K562 (cell line): ENCODE results near the gene CPA4. TPM values are rescaled to one million over a fixed set of nuclear protein-coding genes. Genes with fewer than 3 reads are reported as not detected.

ENCODE experiments used
- ATAC-seq: fragments of 200-7000 bp; cut with Tn5 transposase; 3 replicates; pipeline ENCODE4 v1.9.1; 2020; ENCODE audit warnings: moderate library complexity
- BruUV-seq: library from RNA; stranded (reverse); fragments of 400-500 nt; replicated peaks from 2 replicates; lab custom pipeline; 2021; lab: Mats Ljungman, UMichigan
- CTCF ChIA-PET: fragments of 300-600 bp; formaldehyde crosslinking; extraction: SDS; loops from one replicate; lab custom pipeline; 2021; ENCODE audit warnings: low intra/inter-chr PET ratio; lab: Yijun Ruan, JAX
- POLR2A ChIA-PET: fragments of 300-600, 350-650 bp; sonication (Branson Sonifier 250); formaldehyde crosslinking; extraction: SDS; loops from one replicate; lab custom pipeline; 2021; ENCODE audit warnings: antibody characterized with exemption, inconsistent platforms; lab: Yijun Ruan, JAX
- DNase-seq, 4 experiments: peaks; one replicate each; pipeline versions ENCODE4 v3.0.0 to v3.0.0-alpha.2; 2011 to 2018; ENCODE audit warnings: low spot score in 3 of 4, mixed read lengths in 3 of 4; ENCODE audit errors: extremely low read depth in 1 of 4
- FAIRE-seq: peaks from 2 replicates; lab custom pipeline; 2011; peaks lifted over from hg19 to GRCh38; lab: Jason Lieb, UNC
- H2AFZ ChIP-seq: 2 replicates; pipeline ENCODE4 v1.6.0; 2011; ENCODE audit warnings: low read depth, low read length, control low read depth, inconsistent platforms
- H3K27ac ChIP-seq: fragments of 200-600 bp; 3 replicates; pipeline ENCODE4 v1.8.0; 2011; ENCODE audit warnings: low read depth, mild to moderate bottlenecking, control low read depth, inconsistent platforms, low read length, moderate library complexity, mixed read lengths; ENCODE audit errors: extremely low read depth
- H3K27me3 ChIP-seq, 2 experiments: fragments of 300-600 bp in 1 of 2; 2 replicates in 1 of 2; 3 replicates in 1 of 2; pipeline versions ENCODE4 v1.6.0 to v1.8.0; 2011; ENCODE audit warnings: inconsistent platforms in 2 of 2, low read length in 2 of 2, mild to moderate bottlenecking in 1 of 2, mixed read lengths in 1 of 2, moderate library complexity in 1 of 2; ENCODE audit not compliant: control insufficient read depth in 2 of 2, insufficient read depth in 2 of 2
- H3K36me3 ChIP-seq: fragments of 300-600 bp; 3 replicates; pipeline ENCODE4 v1.8.0; 2011; ENCODE audit warnings: mild to moderate bottlenecking, low read length, inconsistent platforms; ENCODE audit not compliant: control insufficient read depth, insufficient read depth
- H3K4me1 ChIP-seq, 2 experiments: fragments of 200-600 bp in 1 of 2; replicated peaks in 1 of 2; 2 replicates in 1 of 2; 3 replicates in 1 of 2; pipeline versions ENCODE4 v1.5.1 to v1.8.0; 2011; ENCODE audit warnings: inconsistent platforms in 2 of 2, low read length in 2 of 2, mild to moderate bottlenecking in 1 of 2, mixed read lengths in 1 of 2, moderate library complexity in 1 of 2; ENCODE audit not compliant: control insufficient read depth in 2 of 2, insufficient read depth in 2 of 2
- H3K4me2 ChIP-seq: 2 replicates; pipeline ENCODE4 v1.6.1; 2011; ENCODE audit warnings: low read length, control low read depth, inconsistent platforms, mixed read lengths; ENCODE audit not compliant: insufficient read depth
- H3K4me3 ChIP-seq: fragments of 200-600 bp; sonication (generic), shearing (Covaris generic); 2 replicates; pipeline ENCODE4 v1.5.1; 2016; ENCODE audit warnings: control low read depth, inconsistent platforms
- H3K79me2 ChIP-seq: fragments of 200-600 bp; 3 replicates; pipeline ENCODE4 v1.8.0; 2011; ENCODE audit warnings: low read length, inconsistent platforms; ENCODE audit not compliant: control insufficient read depth, insufficient read depth
- H3K9ac ChIP-seq, 2 experiments: 2 replicates each; pipeline versions ENCODE4 v1.6.0 to v1.6.1; 2011; ENCODE audit warnings: low read depth in 2 of 2, low read length in 2 of 2, control low read depth in 1 of 2, inconsistent platforms in 1 of 2, mild to moderate bottlenecking in 1 of 2, mixed read lengths in 1 of 2; ENCODE audit not compliant: insufficient read depth in 1 of 2
- H3K9me1 ChIP-seq: one replicate; pipeline ENCODE4 v1.6.0; 2011; ENCODE audit warnings: inconsistent platforms, mild to moderate bottlenecking, low read length, moderate library complexity; ENCODE audit not compliant: control insufficient read depth, insufficient read depth
- H3K9me3 ChIP-seq: replicated peaks from 2 replicates; pipeline ENCODE4 v1.5.1; 2011; ENCODE audit warnings: low read depth, low read length, inconsistent platforms; ENCODE audit not compliant: control insufficient read depth, insufficient read depth
- H4K20me1 ChIP-seq: replicated peaks from 2 replicates; pipeline ENCODE4 v1.6.1; 2011; ENCODE audit warnings: low read length, inconsistent platforms, mixed read lengths; ENCODE audit not compliant: control insufficient read depth, insufficient read depth
- BRCA1 ChIP-seq, 2 experiments: fragments of 450-650 bp in 1 of 2; sonication (generic) in 1 of 2; formaldehyde crosslinking in 1 of 2; IDR thresholded peaks; 2 replicates each; pipeline versions ENCODE4 v1.5.0 to v1.6.1; 2017 to 2020; ENCODE audit warnings: mild to moderate bottlenecking in 1 of 2, missing genetic modification reagents in 1 of 2
- CBX8 ChIP-seq: fragments of 200-600 bp; sonication (generic); IDR thresholded peaks from 2 replicates; pipeline ENCODE4 v1.6.1; 2012; ENCODE audit warnings: borderline replicate concordance, mixed run types, low read depth, mild to moderate bottlenecking, moderate library complexity, mixed read lengths, low read length, control low read depth, inconsistent platforms; ENCODE audit not compliant: poor library complexity, severe bottlenecking; ENCODE audit errors: extremely low read depth
- CEBPG ChIP-seq, 3 experiments: fragments of 200-800 bp in 1 of 3; sonication (Bioruptor generic) in 1 of 3; sonication (generic) in 1 of 3; formaldehyde crosslinking in 1 of 3; IDR thresholded peaks in 2 of 3; conservative IDR thresholded peaks in 1 of 3; 2 replicates each; pipeline versions ENCODE4 v1.6.1 to v1.8.0; 2016 to 2022; ENCODE audit warnings: missing compliant biosample characterization in 2 of 3, missing genetic modification characterization in 2 of 3, mild to moderate bottlenecking in 1 of 3, missing genetic modification reagents in 1 of 3
- HDAC3 ChIP-seq: fragments of 450-650 bp; IDR thresholded peaks from 2 replicates; pipeline ENCODE4 v1.6.1; 2018; ENCODE audit warnings: borderline replicate concordance, mild to moderate bottlenecking, moderate library complexity; ENCODE audit not compliant: partially characterized antibody
- IRF2 ChIP-seq: sonication (generic); formaldehyde crosslinking; IDR thresholded peaks from 2 replicates; pipeline ENCODE4 v1.8.1; 2022; ENCODE audit warnings: mild to moderate bottlenecking, missing genetic modification reagents
- MCM3 ChIP-seq: fragments of 450-650 bp; IDR thresholded peaks from 2 replicates; pipeline ENCODE4 v1.6.1; 2016
- MLX ChIP-seq, 2 experiments: fragments of 450-650 bp in 1 of 2; sonication (generic) in 1 of 2; formaldehyde crosslinking; conservative IDR thresholded peaks; 2 replicates each; pipeline versions ENCODE4 v1.4.0 to v1.8.1; 2020 to 2022; ENCODE audit warnings: mild to moderate bottlenecking in 1 of 2, missing genetic modification reagents in 1 of 2
- PHF21A ChIP-seq: fragments of 450-650 bp; IDR thresholded peaks from 2 replicates; pipeline ENCODE4 v1.6.1; 2017; ENCODE audit warnings: low read depth, borderline replicate concordance
- RUNX1 ChIP-seq: sonication (generic); IDR thresholded peaks from 2 replicates; pipeline ENCODE4 v1.6.1; 2016; ENCODE audit warnings: antibody characterized with exemption, low read depth
- ZNF583 ChIP-seq: fragments of 250-450 bp; sonication (Bioruptor Pico); IDR thresholded peaks from 2 replicates; pipeline ENCODE4 v1.4.0; 2020
- WGBS: fragments of 100-300 bp; shearing (Covaris generic); methylation state at CpG from one replicate; pipeline ENCODE4 v1.1.6; 2016; ENCODE audit warnings: low coverage, mixed read lengths; ENCODE audit not compliant: insufficient coverage; ENCODE audit errors: missing lambda C conversion rate; 5-methylcytosine and 5-hydroxymethylcytosine counted together
- in situ Hi-C: fragments of 300-500 bp; cut with MboI; formaldehyde crosslinking; loops from 4 replicates; pipeline ENCODE4 v1.15.0; 2018; ENCODE audit warnings: inconsistent platforms, mixed read lengths
- intact Hi-C: fragments of 100-400 bp; cut with micrococcal nuclease; formaldehyde crosslinking; loops from 2 replicates; pipeline ENCODE4 v1.14.2; 2022
- polyA plus RNA-seq, 8 experiments: library from polyadenylated mRNA; depleted of rRNA in 4 of 8; stranded (reverse) in 5 of 8; unstranded in 3 of 8; fragments of >200 nt; fragmentation: Nextera tagmentation in 2 of 8; fragmentation: Illumina TruSeq in 1 of 8; extraction: Ambion mirVana in 2 of 8; extraction: Trizol in 1 of 8; gene quantifications; 2 replicates each; pipeline versions ENCODE4 v1.2.1 to v1.2.3, GENCODE V29; 2011 to 2014; ENCODE audit warnings: inconsistent platforms in 1 of 8, missing spikeins in 1 of 8
- total RNA-seq, 7 experiments: library from RNA; depleted of rRNA in 6 of 7; stranded (reverse); fragments of >200 nt in 6 of 7; fragmentation: Illumina TruSeq in 2 of 7; extraction: Trizol in 2 of 7; gene quantifications; 2 replicates each; pipeline versions ENCODE4 v1.2.1 to v1.2.3, GENCODE V29; 2011 to 2021; ENCODE audit warnings: low replicate concordance in 1 of 7

The CPA4 gene
- total and polyA plus RNA-seq, 9 of the 15 experiments (the other 6 are each of a cell fraction or from before 2014, with no cell fraction given): not detected

- TF ChIP-seq RUNX1 (no peak), MCM3 (no peak), HDAC3 (no peak)
Observed at GRCh38 chr7:130274296-130274695, 18.7 kb upstream of the CPA4 start (continued).

GRCh38 chr7:130274983-130275591 lies 17.9 kb upstream of the CPA4 start:
- H3K9ac ChIP-seq: no peak overlapping the region
- H2AFZ ChIP-seq: no peak overlapping the region
- no peaks in the 10 kb centered on the region for H3K36me3 ChIP-seq
- WGBS: 14% methylated on average over 11 of the region's 11 CpGs
- H3K4me2 ChIP-seq: no peak overlapping the region
- FAIRE-seq: no peak
- H3K79me2 ChIP-seq: no peaks in the 10 kb centered on the region
- peaks cover 8 to 9% of the 10 kb centered on the region in 2 experiments; a peak in 4 of 5 replicates for H3K4me1 ChIP-seq
- no peak for TF ChIP-seq CEBPG (CRISPR knock-in tag; IDR thresholded peaks at IDR 0.05)
- TF ChIP-seq CEBPG (tag; conservative IDR thresholded peaks at IDR 0.05 in 1 of 2, IDR thresholded peaks at IDR 0.05 in 1 of 2): no peak
- no peak for TF ChIP-seq ZNF583 (CRISPR knock-in tag)
- no peak for TF ChIP-seq MLX (CRISPR knock-in tag; conservative IDR thresholded peaks at IDR 0.05)
- TF ChIP-seq BRCA1 (IDR thresholded peaks at IDR 0.05): no peak
- 0 out of 2 replicates have a peak, but pooled peaks have one; percentile 37 for TF ChIP-seq BRCA1 (CRISPR knock-in tag; IDR thresholded peaks at IDR 0.05)
- no peak for TF ChIP-seq IRF2 (CRISPR knock-in tag)
- peak; percentile 41 for TF ChIP-seq CBX8
- no peak for TF ChIP-seq PHF21A
- no peak overlapping the region for H3K4me3 ChIP-seq
- no peaks in the 10 kb centered on the region for H3K9me1 ChIP-seq
- in situ Hi-C loops (no loop called here), intact Hi-C loops (loop anchor here (5.0 to 10.0 kb wide), 2 partner anchors 203 to 560 kb away; partner anchors contain the start of gene KLHDC10)
- H4K20me1 ChIP-seq: no peaks in the 10 kb centered on the region
- H3K9me3 ChIP-seq: no peaks in the 10 kb centered on the region
- H3K27ac ChIP-seq: no peak overlapping the region
- ATAC-seq: no peak
- peaks cover 6 to 13% of the 10 kb centered on the region in 2 experiments for H3K27me3 ChIP-seq
- DNase-seq: no peak
- BruUV-seq: no TSS peak
- ChIA-PET CTCF (no interaction called here), POLR2A (interaction anchor here (0.7 to 0.9 kb wide), 2 partner anchors 10 to 11 kb away, joined by 3 read pairs; no protein-coding TSS in a partner anchor)
